Measurements from ENCODE around the gene KIAA0513. TPM values are rescaled to one million over a fixed set of nuclear protein-coding genes. Genes with fewer than 3 reads are reported as not detected.

KIAA0513 gene
- total RNA-seq, 1 experiment from 2014 or later: 6.6 TPM

GRCh38 chr16:85142129-85142513, 114.5 kb downstream of the KIAA0513 start:
- H3K9ac ChIP-seq (ENCODE audit: low read length): no peak overlapping the region
- no peaks in the 10 kb centered on the region for H3K36me3 ChIP-seq (ENCODE audit: control insufficient read depth in 1 of 2, insufficient read depth in 2 of 2, low read length in 2 of 2)
- ChIA-PET CTCF (no interaction called here), POLR2A (no interaction called here), RAD21 (ENCODE audit: low non-redundant PET in 1 of 2, low total read pairs in 2 of 2, uncharacterized antibody in 2 of 2, unreplicated experiment in 2 of 2) (no interaction called here)
- H3K4me2 ChIP-seq (ENCODE audit: low read length): no peak overlapping the region
- no peaks in the 10 kb centered on the region for H3K4me1 ChIP-seq (ENCODE audit: control insufficient read depth in 1 of 2, insufficient read depth in 2 of 2, low read length in 2 of 2)
- DNase-seq (ENCODE audit: low read depth, low spot score): no peak
- no peaks in the 10 kb centered on the region for H3K9me2 ChIP-seq (ENCODE audit: insufficient read depth)
- H3K9me3 ChIP-seq (ENCODE audit: control insufficient read depth in 1 of 2, insufficient read depth in 1 of 2, low read depth in 1 of 2, low read length in 2 of 2): no peaks in the 10 kb centered on the region
- intact Hi-C loops (cut with micrococcal nuclease): no loop called here
- no peak for ATAC-seq
- no peak overlapping the region for H2AFZ ChIP-seq (ENCODE audit: low read depth, low read length, poor library complexity, severe bottlenecking)
- H3K79me2 ChIP-seq (ENCODE audit: insufficient read depth, low read length): no peaks in the 10 kb centered on the region
- H3K27ac ChIP-seq (ENCODE audit: low read depth, low read length): no peak overlapping the region
- H4K20me1 ChIP-seq (ENCODE audit: insufficient read depth): no peaks in the 10 kb centered on the region
- H3K4me3 ChIP-seq (replicated peaks in 1 of 2; ENCODE audit: low read depth in 1 of 2, low read length in 2 of 2): no peak overlapping the region
- no TSS peak for BruUV-seq (replicated peaks)
- H3K27me3 ChIP-seq (ENCODE audit: insufficient read depth, low read length): no peaks in the 10 kb centered on the region
- no peak for TF ChIP-seq YY1 (IDR thresholded peaks at IDR 0.05; ENCODE audit: extremely low read depth, insufficient replicate concordance, low read depth, low read length)
- TF ChIP-seq CBX3 (IDR thresholded peaks at IDR 0.05; ENCODE audit: low read depth): no peak
- TF ChIP-seq CEBPB (IDR thresholded peaks at IDR 0.05; ENCODE audit: low read depth): no peak
- no peak for TF ChIP-seq SIN3A (IDR thresholded peaks at IDR 0.05; ENCODE audit: low read depth)
- no peak for TF ChIP-seq POLR2AphosphoS5 (IDR thresholded peaks at IDR 0.05; ENCODE audit: low read depth, low read length)
- TF ChIP-seq TCF7L2 (IDR thresholded peaks at IDR 0.05; ENCODE audit: borderline replicate concordance, extremely low read depth, insufficient read depth, insufficient read length): no peak
- TF ChIP-seq, protein P1, sequence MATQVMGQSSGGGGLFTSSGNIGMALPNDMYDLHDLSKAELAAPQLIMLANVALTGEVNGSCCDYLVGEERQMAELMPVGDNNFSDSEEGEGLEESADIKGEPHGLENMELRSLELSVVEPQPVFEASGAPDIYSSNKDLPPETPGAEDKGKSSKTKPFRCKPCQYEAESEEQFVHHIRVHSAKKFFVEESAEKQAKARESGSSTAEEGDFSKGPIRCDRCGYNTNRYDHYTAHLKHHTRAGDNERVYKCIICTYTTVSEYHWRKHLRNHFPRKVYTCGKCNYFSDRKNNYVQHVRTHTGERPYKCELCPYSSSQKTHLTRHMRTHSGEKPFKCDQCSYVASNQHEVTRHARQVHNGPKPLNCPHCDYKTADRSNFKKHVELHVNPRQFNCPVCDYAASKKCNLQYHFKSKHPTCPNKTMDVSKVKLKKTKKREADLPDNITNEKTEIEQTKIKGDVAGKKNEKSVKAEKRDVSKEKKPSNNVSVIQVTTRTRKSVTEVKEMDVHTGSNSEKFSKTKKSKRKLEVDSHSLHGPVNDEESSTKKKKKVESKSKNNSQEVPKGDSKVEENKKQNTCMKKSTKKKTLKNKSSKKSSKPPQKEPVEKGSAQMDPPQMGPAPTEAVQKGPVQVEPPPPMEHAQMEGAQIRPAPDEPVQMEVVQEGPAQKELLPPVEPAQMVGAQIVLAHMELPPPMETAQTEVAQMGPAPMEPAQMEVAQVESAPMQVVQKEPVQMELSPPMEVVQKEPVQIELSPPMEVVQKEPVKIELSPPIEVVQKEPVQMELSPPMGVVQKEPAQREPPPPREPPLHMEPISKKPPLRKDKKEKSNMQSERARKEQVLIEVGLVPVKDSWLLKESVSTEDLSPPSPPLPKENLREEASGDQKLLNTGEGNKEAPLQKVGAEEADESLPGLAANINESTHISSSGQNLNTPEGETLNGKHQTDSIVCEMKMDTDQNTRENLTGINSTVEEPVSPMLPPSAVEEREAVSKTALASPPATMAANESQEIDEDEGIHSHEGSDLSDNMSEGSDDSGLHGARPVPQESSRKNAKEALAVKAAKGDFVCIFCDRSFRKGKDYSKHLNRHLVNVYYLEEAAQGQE (IDR thresholded peaks at IDR 0.05; ENCODE audit: low read depth): no peak
- no peak for TF ChIP-seq SP1 (IDR thresholded peaks at IDR 0.05; ENCODE audit: low read depth)
- no peak for TF ChIP-seq FOSL1 (IDR thresholded peaks at IDR 0.05; ENCODE audit: low read depth)
